NOMO-1 (cell line): ENCODE data around the gene STK24.
"Not testable (repeated sequence)": the region's sequence is repeated elsewhere in the genome, so short reads cannot be mapped to it uniquely, and the experiment has no call there.

ENCODE experiments used
- DNase-seq, 2 experiments: peaks; one replicate each; lab custom pipeline; 2025; ENCODE audit not compliant: unreplicated experiment in 2 of 2; lab: John Stamatoyannopoulos, UW

Gene STK24

GRCh38 chr13:98420554-98421175 is 156.2 kb downstream of the STK24 start:
- no peak for DNase-seq

DNA sequence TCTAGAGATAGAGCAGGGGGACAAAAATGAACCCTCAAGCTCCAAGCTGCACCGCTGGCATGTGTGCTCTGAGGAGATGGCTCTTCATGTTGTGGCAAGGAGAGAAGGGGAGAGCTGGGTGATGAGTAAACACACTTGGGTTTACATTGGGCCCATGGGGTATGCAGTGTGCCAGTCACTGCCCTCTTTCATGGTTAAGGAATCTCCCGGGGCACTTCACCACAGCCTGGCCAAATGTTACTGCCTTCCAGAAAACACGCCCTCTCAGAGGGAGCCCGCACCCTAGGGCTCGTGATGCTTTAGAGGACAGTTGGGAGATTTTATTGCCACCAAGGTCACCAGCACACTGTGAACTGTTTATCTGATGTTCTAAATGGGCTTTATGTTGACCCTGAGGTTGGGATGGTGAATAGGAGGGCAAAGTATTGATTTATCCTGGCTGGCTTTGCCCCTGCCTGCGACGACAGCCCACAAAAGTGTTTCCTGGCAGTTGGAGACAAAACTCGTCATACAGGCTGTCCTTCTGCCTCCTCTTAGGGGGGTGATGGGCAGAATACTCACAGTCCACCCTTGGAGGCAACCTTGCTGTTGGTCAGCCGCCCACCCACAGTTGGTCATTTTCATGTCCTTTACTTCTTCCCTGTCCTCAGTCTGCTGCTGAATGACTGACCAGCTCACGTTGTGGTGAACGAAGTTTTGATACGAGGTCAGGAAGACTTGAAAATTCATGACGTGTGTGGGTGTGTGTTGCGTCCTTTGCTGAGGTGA is 156.9 kb downstream of the STK24 start:
- DNase-seq, result no peak

- no peak for DNase-seq
Observed at GRCh38 chr13:98416408-98416807, 160.5 kb downstream of the STK24 start.

DNA sequence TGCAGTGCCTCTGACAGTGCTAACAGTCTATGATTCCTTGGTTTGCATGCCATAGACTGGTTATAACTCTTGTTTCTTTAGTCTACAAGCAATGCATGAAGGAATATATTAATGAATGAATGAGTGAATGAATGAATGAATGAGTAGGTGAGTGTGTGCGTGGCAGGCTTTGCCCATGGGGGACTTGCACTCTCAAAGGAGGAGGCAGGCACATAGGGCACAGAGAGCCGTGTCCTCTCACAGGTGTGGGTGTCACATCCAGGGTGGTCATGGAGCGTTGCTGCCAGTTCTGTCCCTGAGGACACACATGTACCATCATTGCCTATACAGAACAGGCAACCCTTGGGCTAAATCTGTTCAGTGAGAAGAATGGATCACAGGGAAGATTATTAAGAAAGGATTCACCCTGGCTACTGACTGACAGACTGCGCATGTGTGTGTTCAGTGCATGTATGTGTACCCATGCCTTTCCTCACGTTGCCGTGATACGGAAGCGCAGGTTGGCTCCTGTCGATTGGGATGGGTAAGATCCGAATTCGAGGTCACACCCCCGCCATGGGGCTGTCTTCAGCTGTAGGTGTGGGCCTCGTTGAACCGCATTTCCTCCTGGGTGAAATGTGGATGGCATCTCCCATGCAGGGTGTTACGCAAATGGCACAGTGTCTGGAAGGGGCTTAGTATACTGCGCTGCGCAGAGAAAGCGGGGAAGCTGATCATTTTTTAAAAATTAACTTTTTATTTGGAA is 161.4 kb downstream of the STK24 start:
- DNase-seq, result no peak

DNA sequence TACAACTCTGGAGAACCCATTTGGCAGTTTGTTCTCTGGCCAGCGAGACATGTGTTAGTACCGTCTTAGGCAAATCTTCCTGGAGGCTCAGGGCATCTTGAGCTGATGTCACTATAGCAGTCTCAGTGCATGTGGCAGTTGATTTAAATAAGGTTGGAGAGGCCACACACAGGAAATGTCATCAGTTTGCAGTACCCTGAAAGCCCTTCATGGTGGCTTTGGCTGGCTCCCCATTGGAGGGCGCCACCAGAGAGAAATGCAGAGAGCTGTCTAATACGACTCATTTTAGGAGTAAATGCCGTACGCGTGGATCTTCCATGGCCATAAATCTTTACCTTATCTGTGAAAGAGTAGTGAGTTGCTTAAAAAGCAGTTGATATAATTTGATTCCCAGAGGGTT is 163.1 kb downstream of the STK24 start:
- no peak for DNase-seq

DNA sequence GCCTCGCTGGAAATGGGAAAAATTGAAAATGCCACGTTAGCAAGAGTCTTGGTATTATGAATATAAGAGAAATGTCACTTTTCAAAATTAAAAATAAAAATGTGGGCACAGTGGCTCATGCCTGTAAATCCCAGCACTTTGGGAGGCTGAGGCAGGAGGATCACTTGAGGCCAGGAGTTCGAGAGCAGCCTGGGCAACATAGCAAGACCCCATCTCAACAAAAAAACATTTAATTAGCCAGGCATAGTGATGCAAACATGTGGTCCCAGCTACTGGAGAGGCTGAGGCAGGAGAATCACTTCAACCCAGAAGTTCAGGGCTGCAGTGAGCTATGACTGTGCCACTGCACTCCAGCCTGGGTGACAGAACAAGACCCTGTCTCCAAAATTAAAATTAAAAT is 163.6 kb downstream of the STK24 start:
- DNase-seq, result not testable (repeated sequence)

- peak; percentile 22 to 60 for DNase-seq
Observed at GRCh38 chr13:98411617-98412265, 165.2 kb downstream of the STK24 start.

DNA sequence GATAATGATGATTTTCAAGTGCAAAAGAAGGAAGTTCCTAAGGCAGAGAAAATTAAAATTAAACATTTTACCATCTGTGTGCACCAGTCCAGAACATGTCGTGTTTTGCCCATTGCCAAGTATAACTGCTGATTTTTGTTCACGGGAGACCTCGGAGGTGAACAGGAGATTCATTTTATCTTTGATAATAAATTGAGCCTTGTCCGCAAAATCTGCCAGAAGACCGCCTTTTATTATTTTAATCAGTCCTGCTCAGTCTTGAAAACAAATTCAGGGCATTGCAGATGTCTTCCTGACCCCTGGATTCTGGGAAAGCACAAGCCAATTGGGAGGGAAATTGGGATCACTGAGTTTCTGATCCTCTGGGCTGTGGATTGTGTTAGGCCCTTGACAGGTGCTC is 165.9 kb downstream of the STK24 start:
- no peak for DNase-seq

DNA sequence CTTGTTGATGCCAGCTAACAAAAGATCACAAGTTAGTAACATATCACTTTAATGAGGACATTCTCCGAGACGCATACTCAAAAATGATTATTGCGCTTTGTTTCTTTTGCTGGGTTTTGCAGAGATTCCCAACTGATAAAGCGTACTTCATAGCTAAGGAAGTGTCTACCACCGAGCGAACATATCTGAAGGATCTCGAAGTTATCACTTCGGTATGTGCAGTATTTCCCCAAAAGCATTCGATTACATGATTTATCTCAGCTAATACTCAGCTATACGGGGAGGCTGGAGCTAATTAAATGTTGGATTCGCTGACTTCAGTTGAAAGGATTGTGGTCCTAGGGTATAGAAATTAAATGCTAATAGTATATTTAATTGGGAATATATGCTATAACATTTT is 166.3 kb downstream of the STK24 start:
- DNase-seq, result no peak

- no peak for DNase-seq
Observed at GRCh38 chr13:98409281-98409680, 167.6 kb downstream of the STK24 start.

- no peak for DNase-seq
Observed at GRCh38 chr13:98407575-98407974, 169.3 kb downstream of the STK24 start.

GRCh38 chr13:98406971-98407370 is 169.9 kb downstream of the STK24 start:
- no peak for DNase-seq

DNA sequence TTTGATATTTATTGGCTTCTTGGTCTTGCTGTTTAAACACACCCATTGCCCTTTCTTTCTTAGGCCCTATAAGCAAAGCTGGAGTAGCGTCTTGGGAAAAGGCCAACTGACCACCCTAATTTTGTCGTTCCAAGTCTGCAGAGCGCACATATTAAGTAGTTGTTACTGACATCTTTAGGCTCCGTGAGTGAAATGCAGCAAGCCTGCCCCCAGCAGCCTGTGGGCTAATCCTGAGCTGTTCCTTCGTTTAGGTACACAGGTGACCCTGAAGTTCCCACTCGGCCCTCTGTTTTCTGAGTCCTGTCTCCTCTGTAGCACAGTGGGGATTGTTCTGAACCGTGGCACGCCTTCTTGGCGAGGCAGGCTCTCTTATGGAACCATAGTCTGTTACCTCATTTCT is 170.5 kb downstream of the STK24 start:
- DNase-seq, result no peak

DNA sequence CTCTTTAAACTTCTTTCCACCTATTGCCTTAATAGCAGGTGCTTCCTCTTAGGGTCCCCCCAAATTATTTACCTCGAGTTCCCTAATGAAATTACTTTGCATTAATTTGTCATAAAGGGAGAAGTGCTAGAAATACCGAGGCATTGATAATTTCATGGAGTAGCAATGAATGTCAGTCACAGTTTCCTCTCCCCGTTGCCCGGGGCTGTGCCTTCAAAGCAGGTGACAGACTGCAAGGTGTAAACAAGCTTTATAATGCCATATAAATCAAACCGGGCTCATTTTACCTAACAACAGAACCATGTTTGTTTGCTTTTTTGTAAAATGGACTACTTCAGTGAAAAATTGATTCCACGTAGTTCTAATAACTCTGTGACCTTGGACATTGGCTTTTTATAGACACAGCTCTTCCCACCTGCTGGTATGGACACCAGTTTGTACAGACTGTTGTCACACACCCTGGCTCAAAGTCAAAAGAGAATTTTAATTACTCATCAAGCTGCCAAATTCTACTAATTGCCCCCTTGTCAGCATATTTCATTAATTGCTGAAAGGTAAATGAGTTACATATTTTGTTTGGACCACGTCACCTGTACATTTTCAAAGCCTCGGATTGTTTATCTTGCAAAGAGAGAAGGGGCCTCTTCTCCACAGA is 171.1 kb downstream of the STK24 start:
- DNase-seq, result no peak

DNA sequence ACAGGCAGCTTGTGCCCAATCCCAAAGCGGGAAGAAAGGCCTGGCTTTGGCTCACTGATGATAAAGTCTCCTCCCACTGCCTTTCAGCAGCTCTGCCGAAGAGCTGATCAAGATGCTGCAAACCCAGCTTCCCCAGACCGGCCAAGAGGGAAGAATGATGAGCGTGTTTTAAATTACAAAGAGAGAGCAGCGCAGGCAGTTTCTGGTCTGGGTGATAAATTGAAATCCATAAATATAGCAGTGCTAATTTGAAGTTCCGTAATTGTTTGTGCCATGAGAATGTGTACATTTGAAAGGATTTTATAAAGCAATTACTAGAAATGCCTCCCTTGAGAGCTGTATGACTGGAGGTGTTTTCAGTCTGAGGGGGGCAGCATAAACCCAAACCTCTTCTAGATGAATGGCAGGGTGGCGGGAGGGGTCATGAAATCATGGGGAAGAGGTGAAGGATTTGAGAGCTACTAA is 171.8 kb downstream of the STK24 start:
- DNase-seq, result no peak

GRCh38 chr13:98403076-98403475 is 173.8 kb downstream of the STK24 start:
- no peak for DNase-seq

- DNase-seq, result no peak
Observed at GRCh38 chr13:98401934-98402333, 175.0 kb downstream of the STK24 start.

DNA sequence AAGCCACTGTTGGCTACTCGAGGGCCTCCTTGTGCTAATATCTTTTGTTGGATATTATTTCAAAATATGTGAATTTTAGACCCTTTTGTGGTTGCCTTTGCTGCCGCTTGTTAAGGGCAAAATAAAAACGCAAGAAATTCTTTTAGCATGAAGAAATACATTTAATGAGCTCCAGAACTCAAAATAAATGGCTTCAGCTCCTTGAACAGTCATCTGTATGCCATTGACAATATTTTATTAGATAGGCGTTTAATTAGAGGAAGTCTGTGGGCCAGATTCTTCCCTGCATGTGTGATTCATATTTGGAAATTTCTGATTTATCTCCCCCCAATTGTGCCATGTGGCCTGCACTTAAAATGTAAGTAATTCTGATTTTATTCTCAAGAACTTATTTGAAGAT is 177.2 kb downstream of the STK24 start:
- no peak for DNase-seq

- no peak for DNase-seq
Observed at GRCh38 chr13:98398581-98398980, 178.3 kb downstream of the STK24 start.

- no peak for DNase-seq
Observed at GRCh38 chr13:98397861-98398260, 179.0 kb downstream of the STK24 start.

- DNase-seq, result no peak
Observed at GRCh38 chr13:98397221-98397620, 179.7 kb downstream of the STK24 start.
